Lower leg skin (tissue), 3 donors: Measurements from ENCODE around the gene APOL6.

ENCODE experiments used
- POLR2A ChIP-seq, 2 donors: fragments of 450-650 bp; IDR thresholded peaks; one replicate each; pipeline ENCODE4 v1.6.1; 2016 to 2017; ENCODE audit warnings: antibody characterized with exemption in 2 of 2, mild to moderate bottlenecking in 1 of 2, moderate library complexity in 1 of 2
- TF ChIP-seq, protein P1 (sequence below), 3 donors: fragments of 450-650 bp; IDR thresholded peaks; one replicate each; pipeline ENCODE4 v1.5.1; 2016; ENCODE audit warnings: antibody characterized with exemption in 3 of 3, mild to moderate bottlenecking in 3 of 3, moderate library complexity in 2 of 3

GRCh38 chr22:35627267-35628041 lies 20.8 kb upstream of the APOL6 start:
- TF ChIP-seq, protein P1, sequence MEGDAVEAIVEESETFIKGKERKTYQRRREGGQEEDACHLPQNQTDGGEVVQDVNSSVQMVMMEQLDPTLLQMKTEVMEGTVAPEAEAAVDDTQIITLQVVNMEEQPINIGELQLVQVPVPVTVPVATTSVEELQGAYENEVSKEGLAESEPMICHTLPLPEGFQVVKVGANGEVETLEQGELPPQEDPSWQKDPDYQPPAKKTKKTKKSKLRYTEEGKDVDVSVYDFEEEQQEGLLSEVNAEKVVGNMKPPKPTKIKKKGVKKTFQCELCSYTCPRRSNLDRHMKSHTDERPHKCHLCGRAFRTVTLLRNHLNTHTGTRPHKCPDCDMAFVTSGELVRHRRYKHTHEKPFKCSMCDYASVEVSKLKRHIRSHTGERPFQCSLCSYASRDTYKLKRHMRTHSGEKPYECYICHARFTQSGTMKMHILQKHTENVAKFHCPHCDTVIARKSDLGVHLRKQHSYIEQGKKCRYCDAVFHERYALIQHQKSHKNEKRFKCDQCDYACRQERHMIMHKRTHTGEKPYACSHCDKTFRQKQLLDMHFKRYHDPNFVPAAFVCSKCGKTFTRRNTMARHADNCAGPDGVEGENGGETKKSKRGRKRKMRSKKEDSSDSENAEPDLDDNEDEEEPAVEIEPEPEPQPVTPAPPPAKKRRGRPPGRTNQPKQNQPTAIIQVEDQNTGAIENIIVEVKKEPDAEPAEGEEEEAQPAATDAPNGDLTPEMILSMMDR (IDR thresholded peaks at IDR 0.05), result no peak
- TF ChIP-seq POLR2A (IDR thresholded peaks at IDR 0.05), result no peak
